ENCODE results near the gene ACTN4.

ACTN4 gene

DNA sequence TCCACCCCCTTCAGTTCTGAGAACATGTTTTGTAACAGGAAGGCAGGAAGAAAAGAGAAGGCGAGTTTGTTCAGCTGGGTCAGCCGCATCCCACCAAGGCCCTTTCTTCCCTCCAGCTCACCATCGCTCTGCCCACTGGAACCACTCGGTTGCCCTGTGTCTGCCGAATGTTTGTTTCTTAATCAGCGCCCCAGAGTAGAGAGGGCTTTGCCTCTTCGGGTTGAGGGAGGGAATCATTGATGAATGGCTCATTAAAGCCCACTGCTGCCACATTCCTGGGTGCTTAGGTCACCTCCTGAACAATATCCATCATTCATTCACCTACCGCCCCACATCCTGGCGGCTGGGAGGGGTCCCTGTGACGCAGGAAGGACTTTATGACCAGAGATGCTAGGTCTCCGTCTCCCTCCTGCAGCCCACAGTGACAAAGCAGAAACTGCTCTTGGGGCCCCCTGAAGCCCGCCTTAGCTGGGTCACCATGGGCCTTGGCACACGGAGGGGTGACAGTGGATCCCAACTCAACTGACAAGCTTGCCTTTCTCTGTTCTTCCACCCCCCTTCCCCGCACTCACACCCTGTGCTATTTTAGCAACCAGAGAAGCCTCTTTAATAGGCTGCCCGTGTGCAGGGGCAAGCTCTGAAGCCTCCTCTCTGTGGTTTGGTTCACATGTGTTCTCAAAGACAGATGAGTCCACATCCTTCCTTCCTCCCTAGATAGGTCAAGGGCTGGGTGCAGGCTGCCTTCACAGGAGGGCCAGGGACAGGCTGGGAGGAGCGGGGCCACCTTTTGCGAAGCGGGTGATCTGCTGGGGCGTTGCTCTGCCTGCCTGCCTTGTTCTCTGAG is 46.2 kb downstream of the ACTN4 start:
- no peak for DNase-seq (ENCODE audit: low read depth in 2 of 2)

- no peak for DNase-seq (ENCODE audit: low read depth in 2 of 2)
Measured at GRCh38 chr19:38695317-38695683, 47.9 kb downstream of the ACTN4 start.

DNA sequence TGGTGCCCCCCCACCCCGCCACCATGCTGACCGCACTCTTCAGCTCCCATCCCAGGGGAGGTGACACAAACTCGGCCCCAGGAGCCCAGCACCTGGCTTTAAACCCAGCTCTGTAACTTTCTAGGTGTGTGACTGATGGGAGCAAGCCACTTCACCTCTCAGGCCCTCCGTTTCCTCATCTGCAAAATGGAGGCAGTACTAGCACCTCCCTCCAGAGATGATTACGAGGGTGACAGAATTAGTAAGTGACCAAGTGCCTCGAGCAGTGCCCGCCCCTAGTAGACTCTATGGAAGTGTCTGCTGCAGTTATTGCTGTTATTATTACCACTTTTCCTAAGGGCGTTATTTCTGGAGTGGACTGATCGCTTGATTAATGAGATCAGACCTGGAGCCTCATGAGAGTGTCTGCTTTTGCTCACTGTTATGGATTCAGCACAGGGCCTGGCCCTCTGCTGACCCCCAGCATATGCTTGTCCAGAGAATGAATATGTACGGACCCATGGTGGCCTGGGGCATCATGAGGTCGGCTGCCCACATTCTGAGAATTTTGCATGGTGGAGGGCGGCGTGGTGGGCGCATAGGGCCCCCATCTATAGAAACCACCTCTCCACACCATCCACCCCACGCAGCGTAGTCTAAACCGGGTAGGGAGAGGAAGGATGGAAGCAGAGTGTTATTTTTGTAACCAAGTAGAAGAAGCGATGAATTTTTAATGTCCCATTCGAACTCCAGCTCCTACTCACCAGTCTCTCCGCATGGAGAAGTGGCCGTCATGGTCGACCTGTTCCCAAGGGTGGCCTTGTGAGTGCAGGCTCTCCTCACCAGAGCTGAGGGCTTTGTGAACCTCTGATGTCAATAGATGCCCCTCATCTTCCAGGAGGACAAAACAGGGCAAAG is 48.6 kb downstream of the ACTN4 start:
- DNase-seq (ENCODE audit: low read depth in 2 of 2), result no peak

DNA sequence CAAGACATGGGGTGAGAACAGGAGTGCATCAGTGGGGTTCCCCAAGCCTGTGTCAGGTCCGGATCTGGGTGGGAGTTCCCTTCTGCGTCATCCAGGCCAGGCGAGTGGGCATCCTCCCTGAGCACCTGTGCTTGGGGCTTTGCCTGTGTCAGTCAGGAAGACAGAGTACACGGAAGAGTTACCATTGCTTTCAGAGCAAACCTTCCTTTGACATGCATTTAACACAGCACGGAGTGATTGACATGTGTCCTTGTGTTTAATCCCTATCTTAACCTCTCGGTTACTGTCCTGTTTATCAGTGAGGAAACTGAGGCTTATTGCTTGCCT is 49.2 kb downstream of the ACTN4 start:
- DNase-seq (ENCODE audit: low read depth in 2 of 2), result no peak

GRCh38 chr19:38697197-38697596 is 49.7 kb downstream of the ACTN4 start:
- no peak for DNase-seq (ENCODE audit: low read depth in 2 of 2)

DNA sequence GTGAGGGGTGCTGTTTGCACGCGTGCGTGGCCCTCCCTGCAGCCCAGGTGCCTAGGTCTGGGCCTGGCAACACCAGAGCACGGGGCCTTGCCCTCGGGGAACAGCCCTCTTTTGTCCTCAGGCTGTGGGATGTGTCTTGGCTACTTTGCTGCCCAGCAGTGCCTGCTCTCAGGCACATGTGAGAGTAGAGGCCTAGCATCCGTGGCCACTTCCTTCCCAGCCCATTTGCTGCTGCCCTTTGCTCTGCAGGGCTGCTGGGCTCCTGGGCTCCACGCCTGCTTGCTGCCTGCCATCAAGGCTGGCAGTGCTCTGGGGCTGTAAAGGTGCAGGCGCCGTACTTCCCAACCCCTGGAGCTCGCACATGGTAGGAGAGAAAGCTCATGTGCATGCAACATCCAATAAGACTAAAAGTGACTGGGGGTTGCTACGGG is 50.2 kb downstream of the ACTN4 start:
- DNase-seq (ENCODE audit: low read depth in 2 of 2), result no peak

GRCh38 chr19:38698225-38699026 is 51.0 kb downstream of the ACTN4 start:
- no peak for DNase-seq (ENCODE audit: low read depth in 2 of 2)

DNA sequence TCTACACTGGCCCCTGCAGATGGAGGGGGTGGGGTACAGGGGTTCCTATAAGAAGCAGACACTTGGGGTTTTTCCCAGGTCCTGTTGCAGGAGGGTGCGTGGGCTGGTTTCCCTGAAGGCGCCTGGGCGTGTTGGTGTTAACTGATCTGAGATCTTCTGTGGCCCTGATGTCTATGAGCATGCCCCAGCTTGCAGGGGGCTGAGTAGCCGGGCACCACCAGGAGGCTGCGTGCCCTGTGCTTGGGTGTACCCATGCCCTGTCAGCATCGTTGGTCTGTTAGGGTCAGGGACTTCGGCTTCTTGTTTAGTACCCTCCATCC is 51.5 kb downstream of the ACTN4 start:
- DNase-seq (ENCODE audit: low read depth in 2 of 2), result peak in 1 of 2 donors; percentile 17

- DNase-seq (ENCODE audit: low read depth in 2 of 2), result no peak
Measured at GRCh38 chr19:38699647-38700349, 52.3 kb downstream of the ACTN4 start.

DNA sequence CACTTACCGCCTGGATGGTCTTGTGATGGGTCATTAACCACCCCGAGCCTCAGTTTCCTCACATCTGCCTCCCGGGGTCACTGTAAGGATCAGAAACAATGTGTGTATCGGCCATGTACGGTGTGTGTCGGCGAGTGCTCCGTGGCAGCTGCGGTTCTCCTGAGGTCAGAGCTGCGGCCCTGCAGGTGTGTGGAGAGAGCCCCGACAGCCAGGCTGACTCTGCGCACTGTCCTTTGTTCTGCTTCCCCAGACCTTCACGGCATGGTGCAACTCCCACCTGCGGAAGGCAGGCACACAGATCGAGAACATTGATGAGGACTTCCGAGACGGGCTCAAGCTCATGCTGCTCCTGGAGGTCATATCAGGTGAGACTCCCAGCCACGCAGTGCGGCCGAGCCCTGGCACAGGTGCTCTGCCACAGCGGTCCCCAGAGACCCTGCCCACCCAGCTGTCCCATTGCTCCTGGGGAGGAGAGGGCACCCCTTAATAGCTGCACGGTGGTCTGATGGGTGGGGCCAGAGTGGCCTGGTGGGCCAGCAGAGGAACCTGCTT is 53.0 kb downstream of the ACTN4 start:
- DNase-seq (ENCODE audit: low read depth in 2 of 2), result no peak

GRCh38 chr19:38700902-38701454 is 53.5 kb downstream of the ACTN4 start:
- DNase-seq (ENCODE audit: low read depth in 2 of 2), result no peak

DNA sequence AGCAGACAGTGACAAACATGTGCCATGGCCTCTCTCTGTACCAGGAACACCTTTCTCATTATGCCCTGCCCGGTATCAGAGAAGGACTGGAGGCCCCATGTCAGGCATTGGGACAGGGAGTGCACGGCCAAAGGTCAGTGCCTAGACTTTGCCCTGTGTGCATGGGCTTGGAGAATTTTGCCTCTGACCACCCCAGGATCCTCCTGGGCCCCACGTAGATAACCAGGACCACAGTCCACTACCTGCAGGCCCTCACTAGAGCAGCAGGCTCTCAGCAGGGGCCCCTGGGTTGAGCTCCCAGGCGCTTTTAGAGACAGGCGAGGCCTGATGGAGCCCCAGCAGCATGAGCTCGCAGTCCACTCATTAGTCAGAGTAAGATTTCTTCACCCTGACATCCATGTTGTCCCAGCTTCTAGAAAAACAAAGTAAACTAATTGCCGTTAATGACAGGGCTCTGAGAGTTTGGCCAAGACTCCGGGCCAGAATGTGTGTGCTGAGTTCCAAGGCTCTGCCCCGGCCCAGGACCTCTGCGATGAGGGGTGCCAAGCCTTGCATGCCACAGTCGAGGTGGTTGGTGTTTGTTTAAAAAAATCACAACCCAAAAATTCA is 54.1 kb downstream of the ACTN4 start:
- no peak for DNase-seq (ENCODE audit: low read depth in 2 of 2)

DNA sequence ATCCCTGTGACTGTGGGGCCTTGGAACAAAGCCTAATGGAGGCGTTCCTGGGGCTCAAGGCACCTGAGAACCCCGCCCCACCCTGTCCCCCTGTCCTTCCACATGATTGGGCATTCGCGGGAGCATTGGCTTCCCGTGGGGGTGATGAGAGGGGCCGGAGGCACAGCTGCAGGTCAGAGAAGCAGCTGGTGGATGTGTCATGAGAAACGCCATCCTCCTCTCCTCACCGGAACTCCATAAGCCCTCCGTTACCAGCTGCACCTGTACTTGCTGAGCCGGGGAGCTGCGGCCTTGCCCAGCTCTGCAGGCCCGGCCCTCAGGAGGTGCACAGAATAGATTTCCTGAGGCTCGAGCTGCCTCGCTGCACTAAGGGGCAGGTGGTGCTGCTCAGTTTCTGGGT is 54.8 kb downstream of the ACTN4 start:
- no peak for DNase-seq (ENCODE audit: low read depth in 2 of 2)

GRCh38 chr19:38703509-38703908 is 56.1 kb downstream of the ACTN4 start:
- no peak for DNase-seq (ENCODE audit: low read depth in 2 of 2)

GRCh38 chr19:38704488-38705026 is 57.1 kb downstream of the ACTN4 start:
- no peak for DNase-seq (ENCODE audit: low read depth in 2 of 2)

GRCh38 chr19:38705197-38706019 is 58.0 kb downstream of the ACTN4 start:
- DNase-seq (ENCODE audit: low read depth in 2 of 2), result no peak

DNA sequence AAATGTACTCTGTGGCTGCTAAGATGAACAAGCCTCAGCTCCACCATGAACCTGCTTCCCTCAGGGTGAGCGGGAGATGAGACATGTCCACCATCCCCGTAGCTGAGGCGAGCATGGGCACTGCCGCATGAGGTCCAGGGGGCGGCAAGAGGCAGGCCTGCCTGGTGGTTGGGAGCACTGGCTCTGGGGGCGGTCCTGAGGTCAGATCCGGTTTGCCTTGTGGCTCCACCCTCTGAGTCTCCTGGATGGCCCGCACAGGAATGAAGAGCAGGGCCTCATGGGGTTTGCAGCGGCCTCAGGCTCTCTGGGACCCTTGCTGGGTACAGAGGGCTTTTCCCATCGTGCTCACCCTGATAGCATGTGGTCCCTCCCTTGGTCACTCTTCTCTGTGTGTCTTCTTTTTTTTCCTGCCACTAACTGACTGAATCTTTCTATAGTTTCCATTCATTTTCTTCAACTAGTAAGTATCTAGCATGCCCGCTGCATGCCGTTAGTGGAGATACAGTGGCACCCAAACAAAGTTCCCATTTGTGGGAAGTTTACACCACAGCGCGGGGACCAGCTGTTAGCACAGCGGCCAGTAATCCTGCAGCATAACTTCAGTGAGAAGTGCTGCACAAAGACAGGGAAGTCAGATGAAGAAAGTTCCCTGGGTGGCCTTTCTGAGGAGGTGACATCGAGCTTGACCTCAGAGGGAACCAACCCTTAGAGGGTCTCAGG is 59.5 kb downstream of the ACTN4 start:
- no peak for DNase-seq (ENCODE audit: low read depth in 2 of 2)

GRCh38 chr19:38707512-38708114 is 60.2 kb downstream of the ACTN4 start:
- DNase-seq (ENCODE audit: low read depth in 2 of 2), result no peak

Data from stimulated activated CD4-positive, alpha-beta T cell treated with anti-CD3 and anti-CD28 coated beads, Interleukin-1b, Interleukin-23, amount 100 ng/mL, for 4 hours (primary cell).